SK-N-SH (cell line): Measurements from ENCODE around the gene SP140. TPM values are rescaled to one million over a fixed set of nuclear protein-coding genes. Genes with fewer than 3 reads are reported as not detected.

Experiments used
- CTCF ChIA-PET: fragments of 300-600, 350-600 bp; formaldehyde crosslinking; extraction: SDS; loops from one replicate; lab custom pipeline; 2021; lab: Yijun Ruan, JAX
- POLR2A ChIA-PET: fragments of 350-600 bp; sonication (Branson Sonifier 250); formaldehyde crosslinking; extraction: SDS; loops from one replicate; lab custom pipeline; 2020; ENCODE audit warnings: antibody characterized with exemption, inconsistent platforms; lab: Yijun Ruan, JAX
- DNase-seq: peaks from one replicate; pipeline ENCODE4 v3.0.0; 2012
- H2AFZ ChIP-seq: fragments of 200-600 bp; sonication (generic); 2 replicates; pipeline ENCODE4 v1.8.1; 2016; ENCODE audit warnings: antibody characterized with exemption, mild to moderate bottlenecking, low read depth
- H3F3A ChIP-seq: fragments of 200-600 bp; sonication (generic); replicated peaks from 2 replicates; pipeline ENCODE3; 2016; ENCODE audit warnings: antibody characterized with exemption, mild to moderate bottlenecking; ENCODE audit not compliant: insufficient read depth
- H3K27ac ChIP-seq, 2 experiments: fragments of 200-500 bp in 1 of 2; fragments of 200-600 bp in 1 of 2; sonication (Bioruptor generic) in 1 of 2; sonication (generic), shearing (Covaris generic) in 1 of 2; 2 replicates each; pipeline versions ENCODE4 v1.5.1 to v1.6.1; 2014 to 2016; ENCODE audit warnings: low read depth in 2 of 2, inconsistent platforms in 1 of 2, low read length in 1 of 2, mild to moderate bottlenecking in 1 of 2, mixed read lengths in 1 of 2
- H3K27me3 ChIP-seq: fragments of 200-600 bp; sonication (generic), shearing (Covaris generic); 2 replicates; pipeline ENCODE4 v1.6.1; 2016; ENCODE audit warnings: mixed run types; ENCODE audit not compliant: insufficient read depth
- H3K36me3 ChIP-seq, 2 experiments: fragments of 200-500 bp in 1 of 2; fragments of 200-600 bp in 1 of 2; sonication (Bioruptor generic) in 1 of 2; sonication (generic) in 1 of 2; replicated peaks in 1 of 2; 2 replicates each; pipeline versions ENCODE3 to v1.5.1; 2014 to 2016; ENCODE audit warnings: low read length in 1 of 2, mild to moderate bottlenecking in 1 of 2; ENCODE audit not compliant: insufficient read depth in 2 of 2, control insufficient read depth in 1 of 2
- H3K4me1 ChIP-seq, 2 experiments: fragments of 200-500 bp in 1 of 2; fragments of 200-600 bp in 1 of 2; sonication (Bioruptor generic) in 1 of 2; sonication (generic), shearing (Covaris generic) in 1 of 2; 2 replicates each; pipeline versions ENCODE4 v1.5.1 to v1.6.1; 2014 to 2016; ENCODE audit warnings: low read depth in 1 of 2, low read length in 1 of 2, mixed run types in 1 of 2; ENCODE audit not compliant: insufficient read depth in 2 of 2, control insufficient read depth in 1 of 2
- H3K4me2 ChIP-seq: fragments of 200-600 bp; sonication (generic), shearing (Covaris generic); 2 replicates; pipeline ENCODE4 v1.6.1; 2017; ENCODE audit warnings: mixed run types
- H3K4me3 ChIP-seq, 2 experiments: fragments of 200-500 bp in 1 of 2; fragments of 200-600 bp in 1 of 2; sonication (Bioruptor generic) in 1 of 2; sonication (generic), shearing (Covaris generic) in 1 of 2; 2 replicates each; pipeline versions ENCODE4 v1.5.1 to v1.8.1; 2014 to 2016; ENCODE audit warnings: low read depth in 2 of 2, inconsistent platforms in 1 of 2, low read length in 1 of 2, mild to moderate bottlenecking in 1 of 2, mixed read lengths in 1 of 2, moderate library complexity in 1 of 2
- H3K79me2 ChIP-seq: fragments of 200-600 bp; sonication (generic); 2 replicates; pipeline ENCODE4 v1.8.1; 2017; ENCODE audit warnings: mild to moderate bottlenecking; ENCODE audit not compliant: insufficient read depth
- H3K9ac ChIP-seq: fragments of 200-600 bp; sonication (generic); 2 replicates; pipeline ENCODE4 v1.6.1; 2017; ENCODE audit warnings: mixed run types
- H3K9me2 ChIP-seq: fragments of 200-600 bp; sonication (generic); 2 replicates; pipeline ENCODE4 v1.6.1; 2017; ENCODE audit warnings: mixed run types
- H3K9me3 ChIP-seq: fragments of 200-600 bp; sonication (generic); 2 replicates; pipeline ENCODE4 v1.6.1; 2017; ENCODE audit warnings: mixed run types, mild to moderate bottlenecking, moderate library complexity
- H4K20me1 ChIP-seq: fragments of 200-600 bp; sonication (generic); 2 replicates; pipeline ENCODE4 v1.6.1; 2017; ENCODE audit warnings: mild to moderate bottlenecking, mixed run types; ENCODE audit not compliant: insufficient read depth
- CTCF ChIP-seq: fragments of 200-600 bp; sonication (generic); IDR thresholded peaks from 2 replicates; pipeline ENCODE4 v1.6.1; 2017; ENCODE audit warnings: antibody characterized with exemption, mild to moderate bottlenecking, moderate library complexity
- EZH2phosphoT487 ChIP-seq: fragments of 200-600 bp; sonication (generic); IDR thresholded peaks from 2 replicates; pipeline ENCODE4 v1.6.1; 2017; ENCODE audit warnings: low read depth, mixed run types, mild to moderate bottlenecking, antibody characterized with exemption, moderate library complexity, borderline replicate concordance
- FOSL2 ChIP-seq: IDR thresholded peaks from 2 replicates; pipeline ENCODE4 v1.4.0; 2012; ENCODE audit warnings: low read depth, mild to moderate bottlenecking, moderate library complexity, borderline replicate concordance
- FOXJ3 ChIP-seq: sonication (generic); formaldehyde crosslinking; IDR thresholded peaks from 2 replicates; pipeline ENCODE4 v1.5.1; 2020; ENCODE audit warnings: mild to moderate bottlenecking, missing genetic modification reagents
- MAX ChIP-seq: IDR thresholded peaks from 2 replicates; pipeline ENCODE4 v1.4.0; 2012; ENCODE audit warnings: low read depth
- MEF2A ChIP-seq: IDR thresholded peaks from 2 replicates; pipeline ENCODE4 v1.4.0; 2012; ENCODE audit warnings: low read depth, borderline replicate concordance
- MXI1 ChIP-seq: IDR thresholded peaks from 2 replicates; pipeline ENCODE4 v1.6.1; 2012; ENCODE audit warnings: mild to moderate bottlenecking, low read depth, low read length, improper control_type of control experiment
- NFIC ChIP-seq: IDR thresholded peaks from 2 replicates; pipeline ENCODE4 v1.4.0; 2012; ENCODE audit warnings: borderline replicate concordance
- NRF1 ChIP-seq: IDR thresholded peaks from 2 replicates; pipeline ENCODE4 v1.6.1; 2012; ENCODE audit warnings: low read depth, mild to moderate bottlenecking, low read length
- REST ChIP-seq: IDR thresholded peaks from 2 replicates; pipeline ENCODE4 v1.6.1; 2012; ENCODE audit warnings: mild to moderate bottlenecking, low read depth, low read length, moderate library complexity
- RXRA ChIP-seq: IDR thresholded peaks from 2 replicates; pipeline ENCODE4 v1.4.0; 2012; ENCODE audit warnings: low read depth, mild to moderate bottlenecking, borderline replicate concordance
- SIN3A ChIP-seq: IDR thresholded peaks from 2 replicates; pipeline ENCODE4 v1.6.1; 2012; ENCODE audit warnings: low read depth, mild to moderate bottlenecking, low read length, moderate library complexity, borderline replicate concordance
- TCF12 ChIP-seq: IDR thresholded peaks from 2 replicates; pipeline ENCODE4 v1.4.0; 2012
- USF2 ChIP-seq: fragments of 150-350 bp; IDR thresholded peaks from 2 replicates; pipeline ENCODE4 v1.6.1; 2017; ENCODE audit warnings: antibody characterized with exemption, low read length, low read depth, borderline replicate concordance
- ZBTB33 ChIP-seq: IDR thresholded peaks from 2 replicates; pipeline ENCODE4 v1.4.0; 2012; ENCODE audit warnings: low read depth, borderline replicate concordance
- WGBS: methylation state at CpG from one replicate; pipeline ENCODE4 v1.1.6; 2017; ENCODE audit warnings: low lambda C conversion rate; 5-methylcytosine and 5-hydroxymethylcytosine counted together
- polyA plus RNA-seq, 3 experiments: library from polyadenylated mRNA; depleted of rRNA; stranded (reverse); fragments of >200 nt; gene quantifications; 2 replicates each; pipeline ENCODE4 v1.2.3, GENCODE V29; 2012

Gene SP140
- polyA plus RNA-seq, 1 of the 3 experiments (the other 2 are of a cell fraction): 0.71 TPM

GRCh38 chr2:230205034-230205433 is 20.5 kb upstream of the SP140 start:
- POLR2A ChIA-PET: no interaction called here
- CTCF ChIA-PET: interaction anchor here (1.1 kb wide), 1 partner anchor 45 kb away, joined by 3 read pairs; no protein-coding TSS in a partner anchor
- 78% methylated on average over 1 of the region's 1 CpG for WGBS
- no peak overlapping the region for H2AFZ ChIP-seq
- no peak overlapping the region for H3K27ac ChIP-seq
- H3K9me3 ChIP-seq: no peaks in the 10 kb centered on the region; the same call in 1 of the 2 replicates
- H3K9me2 ChIP-seq: no peaks in the 10 kb centered on the region
- no peaks in the 10 kb centered on the region for H3K27me3 ChIP-seq
- H3F3A ChIP-seq: no peaks in the 10 kb centered on the region
- H3K36me3 ChIP-seq: peaks cover 29 to 57% of the 10 kb centered on the region in 2 experiments
- no peak for DNase-seq
- no peak overlapping the region for H3K9ac ChIP-seq
- H3K4me2 ChIP-seq: no peak overlapping the region
- H3K79me2 ChIP-seq: no peaks in the 10 kb centered on the region
- H3K4me3 ChIP-seq: no peak overlapping the region
- no peak for TF ChIP-seq EZH2phosphoT487
- TF ChIP-seq MXI1: no peak
- TF ChIP-seq ZBTB33: no peak
- no peak for TF ChIP-seq REST
- no peak for TF ChIP-seq RXRA
- TF ChIP-seq USF2: no peak
- no peak for TF ChIP-seq NFIC
- TF ChIP-seq NRF1: no peak
- TF ChIP-seq CTCF: no peak
- no peak for TF ChIP-seq FOXJ3 (CRISPR knock-in tag)
- TF ChIP-seq MAX: no peak
- TF ChIP-seq TCF12: no peak
- TF ChIP-seq SIN3A: no peak
- TF ChIP-seq FOSL2: no peak
- no peak for TF ChIP-seq MEF2A
- no peaks in the 10 kb centered on the region for H4K20me1 ChIP-seq
- no peaks in the 10 kb centered on the region for H3K4me1 ChIP-seq
